ENCODE data around the gene HDC. TPM values are rescaled to one million over a fixed set of nuclear protein-coding genes. Genes with fewer than 3 reads are reported as not detected.

HDC gene
- total and polyA plus RNA-seq, 2 donors (not counting 3 experiments of a cell fraction or from before 2014, with no cell fraction given): not detected

GRCh38 chr15:50275091-50275490 lies 9.6 kb upstream of the HDC start:
- no TSS peak for BruUV-seq (replicated peaks)
- no peaks in the 10 kb centered on the region for H3K9me3 ChIP-seq (replicated peaks; ENCODE audit: control insufficient read depth, insufficient read depth, low read length)

DNA sequence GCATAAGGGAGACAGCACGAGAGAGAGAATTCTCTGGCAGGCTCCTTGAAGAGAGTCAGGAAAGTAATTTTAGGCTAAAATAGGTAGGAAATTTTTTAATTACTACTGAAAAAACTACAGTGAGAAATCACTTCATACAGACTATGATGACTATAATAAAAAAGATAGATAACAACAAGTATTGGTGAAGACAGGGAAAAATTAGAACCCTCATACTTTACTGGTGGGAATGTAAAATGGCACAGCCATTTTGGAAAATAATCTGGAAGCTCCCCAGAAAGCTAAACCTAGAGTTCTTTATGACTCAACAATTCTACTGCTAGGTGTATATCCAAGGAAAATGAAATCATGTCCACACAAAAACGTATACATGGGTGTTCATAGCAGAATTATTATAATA lies 2.1 kb upstream of the HDC start:
- Histone ChIP-seq H3K9ac (replicated peaks; ENCODE audit: extremely low read depth, insufficient read depth, low read length) (no peak overlapping the region), H3K9me3 (replicated peaks; ENCODE audit: control insufficient read depth, insufficient read depth, low read length) (no peaks in the 10 kb centered on the region), H2AFZ (ENCODE audit: low read depth, low read length) (no peak overlapping the region), H3K4me1 (ENCODE audit: control insufficient read depth, extremely low read depth, insufficient read depth, low read length) (no peaks in the 10 kb centered on the region), H3K27me3 (ENCODE audit: control insufficient read depth in 2 of 2, insufficient read depth in 2 of 2, low read length in 2 of 2) (peaks cover 2 to 3% of the 10 kb centered on the region in 2 experiments), H3K36me3 (ENCODE audit: control insufficient read depth in 2 of 2, extremely low read depth in 1 of 2, insufficient read depth in 2 of 2, low read length in 2 of 2) (no peaks in the 10 kb centered on the region), H3K27ac (ENCODE audit: insufficient read depth, low read depth, low read length) (no peak overlapping the region), H3K4me3 (replicated peaks in 1 of 3; ENCODE audit: insufficient read depth in 1 of 3, low read depth in 1 of 3, low read length in 3 of 3) (no peak overlapping the region), H3K79me2 (ENCODE audit: control insufficient read depth, insufficient read depth, low read length) (no peaks in the 10 kb centered on the region), H3K9me1 (replicated peaks; ENCODE audit: control insufficient read depth, extremely low read depth, insufficient read depth, low read length) (no peaks in the 10 kb centered on the region), H3K4me2 (ENCODE audit: insufficient read depth, low read length) (no peak overlapping the region), H4K20me1 (replicated peaks; ENCODE audit: control insufficient read depth, extremely low read depth, insufficient read depth, low read length) (no peaks in the 10 kb centered on the region)
- intact Hi-C loops (cut with micrococcal nuclease): no loop called here
- BruUV-seq (replicated peaks): no TSS peak
- dilution Hi-C loops (cut with MboI; ENCODE audit: extremely low pct_ligation_motif_present, low sequenced_read_pairs): no loop called here
- CTCF ChIA-PET: no interaction called here
- TF ChIP-seq MYC (IDR thresholded peaks at IDR 0.05; ENCODE audit: low read depth, low read length) (no peak), GATA2 (IDR thresholded peaks at IDR 0.05; ENCODE audit: insufficient read depth, insufficient read length, low read depth, low read length) (no peak), FOS (IDR thresholded peaks at IDR 0.05; ENCODE audit: borderline replicate concordance, insufficient read depth, low read length) (no peak), POLR2A (IDR thresholded peaks at IDR 0.05; ENCODE audit: low read depth, low read length) (no peak), POLR2AphosphoS5 (IDR thresholded peaks at IDR 0.05; ENCODE audit: insufficient read depth, low read depth, low read length) (no peak), JUN (IDR thresholded peaks at IDR 0.05; ENCODE audit: borderline replicate concordance, insufficient read depth, insufficient read length, low read depth) (no peak), EZH2 (IDR thresholded peaks at IDR 0.05; ENCODE audit: borderline replicate concordance, low read depth, low read length, severe bottlenecking) (no peak), MAX (IDR thresholded peaks at IDR 0.05; ENCODE audit: insufficient read depth, insufficient read length) (no peak), CTCF (IDR thresholded peaks at IDR 0.05; ENCODE audit: extremely low read depth in 1 of 2, insufficient read depth in 1 of 2, low read depth in 1 of 2, low read length in 2 of 2) (no peak)
- POLR2A ChIA-PET: no interaction called here
- FAIRE-seq (no peak), DNase-seq (ENCODE audit: low read depth, low spot score) (no peak)

More at GRCh38 chr15:50275091-50275490, 9.6 kb upstream of the HDC start:
- intact Hi-C loops (cut with micrococcal nuclease) (no loop called here), dilution Hi-C loops (cut with MboI; ENCODE audit: extremely low pct_ligation_motif_present, low sequenced_read_pairs) (no loop called here)
- Histone ChIP-seq H3K9me1 (replicated peaks; ENCODE audit: control insufficient read depth, extremely low read depth, insufficient read depth, low read length) (no peaks in the 10 kb centered on the region), H3K36me3 (ENCODE audit: control insufficient read depth in 2 of 2, extremely low read depth in 1 of 2, insufficient read depth in 2 of 2, low read length in 2 of 2) (no peaks in the 10 kb centered on the region), H3K4me3 (replicated peaks in 1 of 3; ENCODE audit: insufficient read depth in 1 of 3, low read depth in 1 of 3, low read length in 3 of 3) (no peak overlapping the region), H3K4me1 (ENCODE audit: control insufficient read depth, extremely low read depth, insufficient read depth, low read length) (no peaks in the 10 kb centered on the region), H2AFZ (ENCODE audit: low read depth, low read length) (no peak overlapping the region), H3K79me2 (ENCODE audit: control insufficient read depth, insufficient read depth, low read length) (no peaks in the 10 kb centered on the region), H3K27me3 (ENCODE audit: control insufficient read depth in 2 of 2, insufficient read depth in 2 of 2, low read length in 2 of 2) (no peaks in the 10 kb centered on the region), H3K27ac (ENCODE audit: insufficient read depth, low read depth, low read length) (no peak overlapping the region), H3K4me2 (ENCODE audit: insufficient read depth, low read length) (no peak overlapping the region), H4K20me1 (replicated peaks; ENCODE audit: control insufficient read depth, extremely low read depth, insufficient read depth, low read length) (no peaks in the 10 kb centered on the region), H3K9ac (replicated peaks; ENCODE audit: extremely low read depth, insufficient read depth, low read length) (no peak overlapping the region)
- POLR2A ChIA-PET: no interaction called here
- no peak for DNase-seq (ENCODE audit: low read depth, low spot score)
- CTCF ChIA-PET: no interaction called here
- no peak for FAIRE-seq
- no peak for TF ChIP-seq MYC (IDR thresholded peaks at IDR 0.05; ENCODE audit: low read depth, low read length)
- TF ChIP-seq FOS (IDR thresholded peaks at IDR 0.05; ENCODE audit: borderline replicate concordance, insufficient read depth, low read length): no peak
- TF ChIP-seq MAX (IDR thresholded peaks at IDR 0.05; ENCODE audit: insufficient read depth, insufficient read length): no peak
- no peak for TF ChIP-seq POLR2AphosphoS5 (IDR thresholded peaks at IDR 0.05; ENCODE audit: insufficient read depth, low read depth, low read length)
- no peak for TF ChIP-seq EZH2 (IDR thresholded peaks at IDR 0.05; ENCODE audit: borderline replicate concordance, low read depth, low read length, severe bottlenecking)
- TF ChIP-seq POLR2A (IDR thresholded peaks at IDR 0.05; ENCODE audit: low read depth, low read length): no peak
- TF ChIP-seq GATA2 (IDR thresholded peaks at IDR 0.05; ENCODE audit: insufficient read depth, insufficient read length, low read depth, low read length): no peak
- no peak for TF ChIP-seq JUN (IDR thresholded peaks at IDR 0.05; ENCODE audit: borderline replicate concordance, insufficient read depth, insufficient read length, low read depth)
